ENCODE results near the gene OR51L1. TPM values are rescaled to one million over a fixed set of nuclear protein-coding genes. Genes with fewer than 3 reads are reported as not detected.

OR51L1 gene
- polyA plus RNA-seq, 2 donors = not detected

- no peaks in the 10 kb centered on the region for H3K36me3 ChIP-seq (ENCODE audit: control insufficient read depth in 2 of 2, insufficient read depth in 2 of 2, low read length in 1 of 2)
Measured at GRCh38 chr11:4991060-4991459, 3.6 kb upstream of the OR51L1 start.

DNA sequence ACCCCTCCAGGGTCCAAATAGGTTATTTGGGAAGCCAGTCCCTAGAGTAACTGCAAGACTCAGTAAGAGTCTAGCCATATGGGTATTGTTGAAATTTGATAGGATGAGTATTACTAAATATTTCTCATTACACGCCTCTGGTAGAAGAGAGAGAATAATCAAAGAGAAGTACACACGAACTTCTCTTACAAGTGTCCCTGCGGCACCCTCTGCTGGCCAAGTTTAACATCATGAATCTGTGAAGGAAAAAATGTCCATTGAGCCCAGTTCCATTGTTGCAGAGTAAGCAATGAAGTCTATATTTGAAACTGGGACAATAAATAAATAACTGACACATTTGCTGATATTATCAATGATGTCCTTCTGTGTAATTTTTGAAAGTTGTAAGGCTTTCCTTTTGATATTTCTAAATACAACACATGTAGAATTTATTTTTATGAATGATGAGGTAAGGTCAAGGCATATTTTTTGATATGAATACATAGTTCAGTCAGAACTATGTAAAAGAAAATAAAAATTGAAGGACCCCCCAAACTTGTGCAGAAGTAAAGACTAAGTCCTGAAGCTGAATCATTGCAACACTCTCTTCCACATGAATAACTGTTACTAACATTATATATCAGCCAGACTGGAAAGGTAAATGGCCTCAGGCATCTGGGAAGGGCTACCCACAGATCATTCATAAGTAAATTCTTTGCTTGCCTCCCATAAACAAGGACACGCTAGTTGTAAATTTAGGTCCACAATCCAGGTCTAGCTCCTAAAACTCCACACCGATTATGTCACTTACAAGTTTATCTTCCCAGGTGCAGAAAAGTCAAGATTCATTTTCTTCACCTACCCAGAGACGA lies 10.0 kb downstream of the OR51L1 start:
- Histone ChIP-seq H3K4me1 (ENCODE audit: control insufficient read depth in 2 of 2, insufficient read depth in 2 of 2, low read length in 1 of 2) (no peaks in the 10 kb centered on the region), H3K27ac (ENCODE audit: low read depth in 2 of 2, low read length in 1 of 2) (no peak overlapping the region), H3K36me3 (ENCODE audit: control insufficient read depth in 2 of 2, insufficient read depth in 2 of 2, low read length in 1 of 2) (no peaks in the 10 kb centered on the region), H3K4me3 (ENCODE audit: low read depth in 1 of 2, low read length in 2 of 2) (no peak overlapping the region), H3K9me3 (ENCODE audit: control insufficient read depth in 2 of 2, insufficient read depth in 1 of 2, low read depth in 1 of 2, low read length in 1 of 2) (no peaks in the 10 kb centered on the region), H3K27me3 (ENCODE audit: control insufficient read depth in 1 of 2, insufficient read depth in 2 of 2, low read length in 2 of 2) (no peaks in the 10 kb centered on the region)
- WGBS, 2 donors = 31 to 38% methylated on average over 6 of the region's 6 CpGs

More at GRCh38 chr11:4991060-4991459, 3.6 kb upstream of the OR51L1 start:
- H3K27ac ChIP-seq (ENCODE audit: low read depth in 2 of 2, low read length in 1 of 2) = no peak overlapping the region
- no peaks in the 10 kb centered on the region for H3K4me1 ChIP-seq (ENCODE audit: control insufficient read depth in 2 of 2, insufficient read depth in 2 of 2, low read length in 1 of 2)
- H3K4me3 ChIP-seq (ENCODE audit: low read depth in 1 of 2, low read length in 2 of 2) = no peak overlapping the region
- no peaks in the 10 kb centered on the region for H3K27me3 ChIP-seq (ENCODE audit: control insufficient read depth in 1 of 2, insufficient read depth in 2 of 2, low read length in 2 of 2)
- H3K9me3 ChIP-seq (ENCODE audit: control insufficient read depth in 2 of 2, insufficient read depth in 1 of 2, low read depth in 1 of 2, low read length in 1 of 2) = no peaks in the 10 kb centered on the region
- WGBS, 2 donors = 36 to 78% methylated on average over 1 of the region's 1 CpG

GRCh38 chr11:5007561-5007960 lies 12.9 kb downstream of the OR51L1 start:
- Histone ChIP-seq H3K27ac (ENCODE audit: low read depth in 2 of 2, low read length in 1 of 2) (no peak overlapping the region), H3K36me3 (ENCODE audit: control insufficient read depth in 2 of 2, insufficient read depth in 2 of 2, low read length in 1 of 2) (no peaks in the 10 kb centered on the region), H3K4me3 (ENCODE audit: low read depth in 1 of 2, low read length in 2 of 2) (no peak overlapping the region), H3K4me1 (ENCODE audit: control insufficient read depth in 2 of 2, insufficient read depth in 2 of 2, low read length in 1 of 2) (no peaks in the 10 kb centered on the region), H3K9me3 (ENCODE audit: control insufficient read depth in 2 of 2, insufficient read depth in 1 of 2, low read depth in 1 of 2, low read length in 1 of 2) (no peaks in the 10 kb centered on the region), H3K27me3 (ENCODE audit: control insufficient read depth in 1 of 2, insufficient read depth in 2 of 2, low read length in 2 of 2) (no peaks in the 10 kb centered on the region)
- 42 to 65% methylated on average over 2 of the region's 2 CpGs for WGBS, 2 donors

GRCh38 chr11:5011254-5011653 lies 16.6 kb downstream of the OR51L1 start:
- Histone ChIP-seq H3K9me3 (ENCODE audit: control insufficient read depth in 2 of 2, insufficient read depth in 1 of 2, low read depth in 1 of 2, low read length in 1 of 2) (no peaks in the 10 kb centered on the region), H3K27me3 (ENCODE audit: control insufficient read depth in 1 of 2, insufficient read depth in 2 of 2, low read length in 2 of 2) (no peaks in the 10 kb centered on the region), H3K4me3 (ENCODE audit: low read depth in 1 of 2, low read length in 2 of 2) (no peak overlapping the region), H3K27ac (ENCODE audit: low read depth in 2 of 2, low read length in 1 of 2) (no peak overlapping the region), H3K36me3 (ENCODE audit: control insufficient read depth in 2 of 2, insufficient read depth in 2 of 2, low read length in 1 of 2) (no peaks in the 10 kb centered on the region), H3K4me1 (ENCODE audit: control insufficient read depth in 2 of 2, insufficient read depth in 2 of 2, low read length in 1 of 2) (no peaks in the 10 kb centered on the region)
- 73 to 74% methylated on average over 8 of the region's 8 CpGs for WGBS, 2 donors

- 85 to 86% methylated on average over 1 of the region's 1 CpG for WGBS, 2 donors
- H3K4me3 ChIP-seq (ENCODE audit: low read depth in 1 of 2, low read length in 2 of 2) = no peak overlapping the region
- no peak overlapping the region for H3K27ac ChIP-seq (ENCODE audit: low read depth in 2 of 2, low read length in 1 of 2)
- H3K9me3 ChIP-seq (ENCODE audit: control insufficient read depth in 2 of 2, insufficient read depth in 1 of 2, low read depth in 1 of 2, low read length in 1 of 2) = no peaks in the 10 kb centered on the region
- no peaks in the 10 kb centered on the region for H3K36me3 ChIP-seq (ENCODE audit: control insufficient read depth in 2 of 2, insufficient read depth in 2 of 2, low read length in 1 of 2)
- no peaks in the 10 kb centered on the region for H3K27me3 ChIP-seq (ENCODE audit: control insufficient read depth in 1 of 2, insufficient read depth in 2 of 2, low read length in 2 of 2)
- no peaks in the 10 kb centered on the region for H3K4me1 ChIP-seq (ENCODE audit: control insufficient read depth in 2 of 2, insufficient read depth in 2 of 2, low read length in 1 of 2)
Measured at GRCh38 chr11:5013012-5013411, 18.4 kb downstream of the OR51L1 start.

- Histone ChIP-seq H3K9me3 (ENCODE audit: control insufficient read depth in 2 of 2, insufficient read depth in 1 of 2, low read depth in 1 of 2, low read length in 1 of 2) (peaks cover 0 to 4% of the 10 kb centered on the region in 2 donors), H3K4me3 (ENCODE audit: low read depth in 1 of 2, low read length in 2 of 2) (no peak overlapping the region), H3K27me3 (ENCODE audit: control insufficient read depth in 1 of 2, insufficient read depth in 2 of 2, low read length in 2 of 2) (no peaks in the 10 kb centered on the region), H3K36me3 (ENCODE audit: control insufficient read depth in 2 of 2, insufficient read depth in 2 of 2, low read length in 1 of 2) (no peaks in the 10 kb centered on the region), H3K27ac (ENCODE audit: low read depth in 2 of 2, low read length in 1 of 2) (no peak overlapping the region), H3K4me1 (ENCODE audit: control insufficient read depth in 2 of 2, insufficient read depth in 2 of 2, low read length in 1 of 2) (no peaks in the 10 kb centered on the region)
- WGBS, 2 donors = 92 to 95% methylated on average over 2 of the region's 2 CpGs
Measured at GRCh38 chr11:5021996-5022395, 27.3 kb downstream of the OR51L1 start.

- Histone ChIP-seq H3K36me3 (ENCODE audit: control insufficient read depth in 2 of 2, insufficient read depth in 2 of 2, low read length in 1 of 2) (no peaks in the 10 kb centered on the region), H3K27ac (ENCODE audit: low read depth in 2 of 2, low read length in 1 of 2) (no peak overlapping the region), H3K9me3 (ENCODE audit: control insufficient read depth in 2 of 2, insufficient read depth in 1 of 2, low read depth in 1 of 2, low read length in 1 of 2) (no peaks in the 10 kb centered on the region), H3K4me1 (ENCODE audit: control insufficient read depth in 2 of 2, insufficient read depth in 2 of 2, low read length in 1 of 2) (no peaks in the 10 kb centered on the region), H3K4me3 (ENCODE audit: low read depth in 1 of 2, low read length in 2 of 2) (no peak overlapping the region), H3K27me3 (ENCODE audit: control insufficient read depth in 1 of 2, insufficient read depth in 2 of 2, low read length in 2 of 2) (no peaks in the 10 kb centered on the region)
- 78 to 84% methylated on average over 2 of the region's 2 CpGs for WGBS, 2 donors
Measured at GRCh38 chr11:5036669-5037068, 42.0 kb downstream of the OR51L1 start.

DNA sequence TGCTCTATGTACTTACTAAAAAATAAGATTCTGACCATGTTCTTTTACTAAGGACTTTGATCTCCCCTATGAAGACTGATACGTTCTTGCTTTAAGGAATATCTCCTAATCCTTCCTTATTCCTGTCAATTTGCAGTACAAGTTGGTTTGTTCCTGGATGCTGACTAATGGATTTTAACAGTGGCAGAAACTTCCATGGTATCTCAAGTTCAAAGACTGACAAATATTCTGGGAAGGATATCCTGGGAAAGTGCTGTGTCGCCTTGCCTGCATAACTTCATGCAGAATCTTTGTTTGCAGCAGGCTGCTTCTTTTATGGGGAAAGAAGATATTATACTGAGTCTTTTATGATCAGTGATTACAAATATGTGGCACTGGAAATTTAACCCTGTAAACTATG lies 43.3 kb downstream of the OR51L1 start:
- 42 to 57% methylated on average over 2 of the region's 2 CpGs for WGBS, 2 donors
- Histone ChIP-seq H3K9me3 (ENCODE audit: control insufficient read depth in 2 of 2, insufficient read depth in 1 of 2, low read depth in 1 of 2, low read length in 1 of 2) (no peaks in the 10 kb centered on the region), H3K4me1 (ENCODE audit: control insufficient read depth in 2 of 2, insufficient read depth in 2 of 2, low read length in 1 of 2) (no peaks in the 10 kb centered on the region), H3K27ac (ENCODE audit: low read depth in 2 of 2, low read length in 1 of 2) (no peak overlapping the region), H3K36me3 (ENCODE audit: control insufficient read depth in 2 of 2, insufficient read depth in 2 of 2, low read length in 1 of 2) (no peaks in the 10 kb centered on the region), H3K4me3 (ENCODE audit: low read depth in 1 of 2, low read length in 2 of 2) (no peak overlapping the region), H3K27me3 (ENCODE audit: control insufficient read depth in 1 of 2, insufficient read depth in 2 of 2, low read length in 2 of 2) (no peaks in the 10 kb centered on the region)

DNA sequence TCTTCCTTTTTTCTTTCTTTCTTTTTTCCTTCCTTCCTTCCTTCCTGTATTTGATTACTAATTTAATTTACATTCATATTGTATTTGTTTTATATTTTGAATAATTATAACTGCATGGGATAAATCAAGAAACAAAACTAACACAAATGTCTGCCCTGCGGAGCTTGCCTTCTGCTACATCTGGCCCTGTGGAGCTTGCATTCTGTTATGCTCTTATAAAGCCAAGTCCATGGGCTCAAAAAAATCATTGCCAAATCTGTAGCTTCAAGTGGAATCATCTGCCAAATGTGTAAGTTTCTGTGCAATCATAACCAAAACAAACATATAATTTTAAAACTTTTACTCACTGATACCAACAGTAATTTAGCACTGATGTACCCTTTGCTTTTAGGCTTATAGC lies 43.7 kb downstream of the OR51L1 start:
- H3K4me3 ChIP-seq (ENCODE audit: low read depth in 1 of 2, low read length in 2 of 2) = no peak overlapping the region
- 86% methylated on average over 1 of the region's 1 CpG for WGBS, 2 donors
- no peaks in the 10 kb centered on the region for H3K9me3 ChIP-seq (ENCODE audit: control insufficient read depth in 2 of 2, insufficient read depth in 1 of 2, low read depth in 1 of 2, low read length in 1 of 2)
- H3K36me3 ChIP-seq (ENCODE audit: control insufficient read depth in 2 of 2, insufficient read depth in 2 of 2, low read length in 1 of 2) = no peaks in the 10 kb centered on the region
- no peaks in the 10 kb centered on the region for H3K4me1 ChIP-seq (ENCODE audit: control insufficient read depth in 2 of 2, insufficient read depth in 2 of 2, low read length in 1 of 2)
- H3K27ac ChIP-seq (ENCODE audit: low read depth in 2 of 2, low read length in 1 of 2) = no peak overlapping the region
- H3K27me3 ChIP-seq (ENCODE audit: control insufficient read depth in 1 of 2, insufficient read depth in 2 of 2, low read length in 2 of 2) = no peaks in the 10 kb centered on the region

- Histone ChIP-seq H3K9me3 (ENCODE audit: control insufficient read depth in 2 of 2, insufficient read depth in 1 of 2, low read depth in 1 of 2, low read length in 1 of 2) (no peaks in the 10 kb centered on the region), H3K27ac (ENCODE audit: low read depth in 2 of 2, low read length in 1 of 2) (no peak overlapping the region), H3K4me1 (ENCODE audit: control insufficient read depth in 2 of 2, insufficient read depth in 2 of 2, low read length in 1 of 2) (no peaks in the 10 kb centered on the region), H3K27me3 (ENCODE audit: control insufficient read depth in 1 of 2, insufficient read depth in 2 of 2, low read length in 2 of 2) (no peaks in the 10 kb centered on the region), H3K36me3 (ENCODE audit: control insufficient read depth in 2 of 2, insufficient read depth in 2 of 2, low read length in 1 of 2) (no peaks in the 10 kb centered on the region), H3K4me3 (ENCODE audit: low read depth in 1 of 2, low read length in 2 of 2) (no peak overlapping the region)
- 55 to 73% methylated on average over 4 of the region's 4 CpGs for WGBS, 2 donors
Measured at GRCh38 chr11:5040876-5041275, 46.2 kb downstream of the OR51L1 start.

All from esophagus (tissue), 2 donors.